Epithelial cell of proximal tubule (primary cell): ENCODE results near the gene NCBP1. TPM values are rescaled to one million over a fixed set of nuclear protein-coding genes. Genes with fewer than 3 reads are reported as not detected.

Experiments
- DNase-seq: peaks from one replicate; pipeline ENCODE4 v3.0.0-alpha.2; 2011; ENCODE audit warnings: low read depth
- H3K4me3 ChIP-seq: 2 replicates; pipeline ENCODE4 v1.5.1; 2011; ENCODE audit warnings: low read depth, mild to moderate bottlenecking, low read length
- CTCF ChIP-seq: conservative IDR thresholded peaks from 2 replicates; pipeline ENCODE4 v1.5.1; 2012; ENCODE audit warnings: low read depth, mild to moderate bottlenecking, low read length
- total RNA-seq: library from RNA; depleted of rRNA; stranded (reverse); fragments of >200 nt; gene quantifications from 2 replicates; pipeline ENCODE4 v1.2.3, GENCODE V29; 2015

Gene NCBP1
- total RNA-seq, 1 donor from 2014 or later: 26.7 TPM

- DNase-seq: no peak
- no peak overlapping the region for H3K4me3 ChIP-seq
- no peak for TF ChIP-seq CTCF
Observed at GRCh38 chr9:97636903-97637302, 3.3 kb downstream of the NCBP1 start.

GRCh38 chr9:97638666-97639065, 5.0 kb downstream of the NCBP1 start:
- peak; percentile 38 for TF ChIP-seq CTCF
- H3K4me3 ChIP-seq: no peak overlapping the region
- no peak for DNase-seq

GRCh38 chr9:97640325-97640724, 6.7 kb downstream of the NCBP1 start:
- no peak overlapping the region for H3K4me3 ChIP-seq
- TF ChIP-seq CTCF: no peak

GRCh38 chr9:97645720-97646119, 12.1 kb downstream of the NCBP1 start:
- TF ChIP-seq CTCF: no peak
- DNase-seq: no peak
- H3K4me3 ChIP-seq: no peak overlapping the region

More at GRCh38 chr9:97640325-97640724, 6.7 kb downstream of the NCBP1 start:
- no peak for DNase-seq

GRCh38 chr9:97647996-97648395, 14.4 kb downstream of the NCBP1 start:
- no peak for DNase-seq
- no peak overlapping the region for H3K4me3 ChIP-seq
- no peak for TF ChIP-seq CTCF

- no peak for DNase-seq
- TF ChIP-seq CTCF: no peak
- H3K4me3 ChIP-seq: no peak overlapping the region
Observed at GRCh38 chr9:97651646-97652045, 18.0 kb downstream of the NCBP1 start.

GRCh38 chr9:97658707-97659106, 25.1 kb downstream of the NCBP1 start:
- TF ChIP-seq CTCF: no peak
- no peak overlapping the region for H3K4me3 ChIP-seq
- no peak for DNase-seq
